Endothelial cell of umbilical vein (primary cell): ENCODE data around the gene SLF2. TPM values are rescaled to one million over a fixed set of nuclear protein-coding genes. Genes with fewer than 3 reads are reported as not detected.

Source experiments
- BruUV-seq: library from RNA; stranded (reverse); fragments of 400-500 nt; replicated peaks from 2 replicates; lab custom pipeline; 2021; lab: Mats Ljungman, UMichigan
- CTCF ChIA-PET: fragments of 300-600, 350-600 bp; sonication (Branson Sonifier 250); formaldehyde crosslinking; loops from one replicate; lab custom pipeline; 2021; ENCODE audit warnings: antibody characterized with exemption, inconsistent platforms; lab: Charles Lee
- POLR2A ChIA-PET: fragments of 300-600, 350-600 bp; sonication (Branson Sonifier 250); formaldehyde crosslinking; loops from one replicate; lab custom pipeline; 2021; ENCODE audit warnings: antibody characterized with exemption, inconsistent platforms; lab: Charles Lee
- DNase-seq: peaks from one replicate; pipeline ENCODE4 v3.0.0-alpha.2; 2011; ENCODE audit warnings: low read depth, low spot score
- FAIRE-seq: peaks from 2 replicates; lab custom pipeline; 2011; peaks lifted over from hg19 to GRCh38; lab: Jason Lieb, UNC
- H2AFZ ChIP-seq: 2 replicates; pipeline ENCODE4 v1.6.0; 2012; ENCODE audit warnings: low read depth, low read length, control low read depth, inconsistent platforms
- H3K27ac ChIP-seq: 2 replicates; pipeline ENCODE4 v1.5.1; 2011; ENCODE audit warnings: low read depth, mild to moderate bottlenecking, control low read depth, low read length, moderate library complexity; ENCODE audit not compliant: insufficient read depth
- H3K27me3 ChIP-seq, 2 experiments: 2 replicates each; pipeline versions ENCODE4 v1.6.0 to v1.6.1; 2011; ENCODE audit warnings: low read length in 2 of 2, mixed read lengths in 1 of 2; ENCODE audit not compliant: control insufficient read depth in 2 of 2, insufficient read depth in 2 of 2
- H3K36me3 ChIP-seq, 2 experiments: 2 replicates in 1 of 2; 3 replicates in 1 of 2; pipeline ENCODE4 v1.5.1; 2011; ENCODE audit warnings: low read length in 2 of 2, mild to moderate bottlenecking in 1 of 2, moderate library complexity in 1 of 2; ENCODE audit not compliant: control insufficient read depth in 2 of 2, insufficient read depth in 2 of 2; ENCODE audit errors: extremely low read depth in 1 of 2
- H3K4me1 ChIP-seq: 3 replicates; pipeline ENCODE4 v1.5.1; 2011; ENCODE audit warnings: mild to moderate bottlenecking, low read length; ENCODE audit not compliant: control insufficient read depth, insufficient read depth; ENCODE audit errors: extremely low read depth
- H3K4me2 ChIP-seq: 2 replicates; pipeline ENCODE4 v1.6.1; 2011; ENCODE audit warnings: low read length, control low read depth, mixed read lengths; ENCODE audit not compliant: insufficient read depth
- H3K4me3 ChIP-seq, 3 experiments: fragments of 200-600 bp in 1 of 3; sonication (generic), shearing (Covaris generic) in 1 of 3; replicated peaks in 1 of 3; 2 replicates each; pipeline ENCODE4 v1.5.1; 2011 to 2016; ENCODE audit warnings: control low read depth in 3 of 3, low read length in 3 of 3, mild to moderate bottlenecking in 2 of 3, inconsistent platforms in 1 of 3, low read depth in 1 of 3, moderate library complexity in 1 of 3; ENCODE audit not compliant: insufficient read depth in 1 of 3
- H3K79me2 ChIP-seq: 2 replicates; pipeline ENCODE4 v1.6.0; 2012; ENCODE audit warnings: low read length, inconsistent platforms; ENCODE audit not compliant: control insufficient read depth, insufficient read depth
- H3K9ac ChIP-seq: replicated peaks from 2 replicates; pipeline ENCODE3; 2011; ENCODE audit warnings: low read length, control low read depth; ENCODE audit not compliant: insufficient read depth; ENCODE audit errors: extremely low read depth
- H3K9me1 ChIP-seq: replicated peaks from 3 replicates; pipeline ENCODE4 v1.6.0; 2011; ENCODE audit warnings: mild to moderate bottlenecking, low read length; ENCODE audit not compliant: control insufficient read depth, insufficient read depth; ENCODE audit errors: extremely low read depth
- H3K9me3 ChIP-seq: replicated peaks from 2 replicates; pipeline ENCODE4 v1.5.1; 2012; ENCODE audit warnings: low read length, inconsistent platforms; ENCODE audit not compliant: control insufficient read depth, insufficient read depth
- H4K20me1 ChIP-seq: replicated peaks from 2 replicates; pipeline ENCODE3; 2011; ENCODE audit warnings: mild to moderate bottlenecking, low read length; ENCODE audit not compliant: control insufficient read depth, insufficient read depth; ENCODE audit errors: extremely low read depth
- EZH2 ChIP-seq: IDR thresholded peaks from 2 replicates; pipeline ENCODE4 v1.6.1; 2012; ENCODE audit warnings: borderline replicate concordance, low read depth, mild to moderate bottlenecking, moderate library complexity, low read length, inconsistent platforms; ENCODE audit not compliant: severe bottlenecking
- FOS ChIP-seq: IDR thresholded peaks from 2 replicates; pipeline ENCODE4 v1.6.1; 2011; ENCODE audit warnings: mild to moderate bottlenecking, low read length, moderate library complexity, borderline replicate concordance; ENCODE audit not compliant: insufficient read depth
- GATA2 ChIP-seq: IDR thresholded peaks from 2 replicates; pipeline ENCODE4 v1.7.0; 2011; ENCODE audit warnings: low read depth, mild to moderate bottlenecking, moderate library complexity, mixed read lengths, low read length; ENCODE audit not compliant: insufficient read length, insufficient read depth
- JUN ChIP-seq: IDR thresholded peaks from 2 replicates; pipeline ENCODE4 v1.6.1; 2011; ENCODE audit warnings: borderline replicate concordance, low read depth; ENCODE audit not compliant: insufficient read length, insufficient read depth
- MYC ChIP-seq: IDR thresholded peaks from one replicate; pipeline ENCODE4 v1.6.1; 2011; ENCODE audit warnings: mild to moderate bottlenecking, low read depth, low read length
- POLR2A ChIP-seq: IDR thresholded peaks from 2 replicates; pipeline ENCODE4 v1.6.1; 2012; ENCODE audit warnings: low read depth, mild to moderate bottlenecking, control low read depth, low read length
- POLR2AphosphoS5 ChIP-seq: IDR thresholded peaks from 2 replicates; pipeline ENCODE4 v1.6.1; 2012; ENCODE audit warnings: low read depth, mild to moderate bottlenecking, control low read depth, low read length, moderate library complexity; ENCODE audit not compliant: insufficient read depth
- dilution Hi-C: fragments of 300-500 bp; cut with MboI; formaldehyde crosslinking; loops from one replicate; pipeline ENCODE4 v1.15.0; 2019; ENCODE audit warnings: low sequenced_read_pairs; ENCODE audit not compliant: extremely low pct_ligation_motif_present
- intact Hi-C: fragments of 100-400 bp; cut with micrococcal nuclease; formaldehyde crosslinking; loops from one replicate; pipeline ENCODE4 v1.10.0; 2022
- polyA plus RNA-seq, 4 experiments: library from polyadenylated mRNA; depleted of rRNA in 3 of 4; stranded (reverse) in 3 of 4; unstranded in 1 of 4; fragments of >200 nt; gene quantifications; 2 replicates each; pipeline versions ENCODE4 v1.2.1 to v1.2.3, GENCODE V29; 2011 to 2012; ENCODE audit warnings: missing spikeins in 1 of 4
- total RNA-seq: library from RNA; stranded (reverse); gene quantifications from 2 replicates; pipeline ENCODE4 v1.2.3, GENCODE V29; 2021
- TF ChIP-seq, protein P1 (sequence below), 2 donors: IDR thresholded peaks; 1 replicate in 1 of 2; 2 replicates in 1 of 2; pipeline ENCODE4 v1.5.1; 2011; ENCODE audit warnings: low read length in 2 of 2, mild to moderate bottlenecking in 2 of 2, moderate library complexity in 2 of 2, control low read depth in 1 of 2, inconsistent platforms in 1 of 2, low read depth in 1 of 2; ENCODE audit not compliant: insufficient read depth in 1 of 2; ENCODE audit errors: extremely low read depth in 1 of 2
- TF ChIP-seq, protein P2 (sequence below): IDR thresholded peaks from 2 replicates; pipeline ENCODE4 v1.6.1; 2011; ENCODE audit not compliant: insufficient read depth, insufficient read length

The SLF2 gene
- total and polyA plus RNA-seq, 2 donors (not counting 3 experiments of a cell fraction or from before 2014, with no cell fraction given) = 7.5 to 35.5 TPM

DNA sequence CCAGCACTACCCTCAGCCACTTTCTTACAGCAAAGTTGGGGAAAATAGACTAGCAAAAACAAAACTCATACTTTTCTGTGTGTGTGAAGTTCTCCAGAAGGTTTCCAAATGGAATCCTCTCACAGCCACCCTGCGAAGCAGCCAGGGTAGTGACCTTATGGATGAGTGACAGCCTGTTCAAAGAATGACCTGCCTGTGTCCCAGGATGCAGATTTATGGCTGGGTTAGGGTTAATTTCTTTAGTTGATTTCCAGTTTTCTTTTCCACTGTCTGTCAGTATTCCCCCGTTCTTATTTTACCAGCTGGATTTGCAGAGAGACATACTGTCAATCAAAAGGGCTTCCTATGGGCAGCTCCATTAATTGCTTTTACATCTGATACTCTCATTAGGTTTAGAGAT lies 54.1 kb downstream of the SLF2 start:
- Histone ChIP-seq H3K4me3 (no peak overlapping the region), H3K27me3 (no peaks in the 10 kb centered on the region), H3K27ac (no peak overlapping the region), H4K20me1 (no peaks in the 10 kb centered on the region), H3K4me2 (no peak overlapping the region), H3K9me3 (no peaks in the 10 kb centered on the region), H3K9me1 (no peaks in the 10 kb centered on the region), H3K4me1 (peaks cover 12% of the 10 kb centered on the region), H3K9ac (no peak overlapping the region), H3K36me3 (peaks cover 0 to 4% of the 10 kb centered on the region in 2 experiments), H2AFZ (no peak overlapping the region), H3K79me2 (no peaks in the 10 kb centered on the region)
- BruUV-seq = no TSS peak
- DNase-seq (no peak), FAIRE-seq (no peak)
- CTCF ChIA-PET = interaction anchor here (1.0 to 5.3 kb wide), 4 partner anchors 10 to 48 kb away, joined by 4 to 54 read pairs (median 15); no protein-coding TSS in a partner anchor
- POLR2A ChIA-PET = no interaction called here
- dilution Hi-C loops = no loop called here
- intact Hi-C loops = no loop called here
- TF ChIP-seq POLR2AphosphoS5 (no peak), MYC (no peak), POLR2A (no peak), GATA2 (no peak), FOS (no peak), JUN (no peak), EZH2 (no peak)
- TF ChIP-seq, protein P1, sequence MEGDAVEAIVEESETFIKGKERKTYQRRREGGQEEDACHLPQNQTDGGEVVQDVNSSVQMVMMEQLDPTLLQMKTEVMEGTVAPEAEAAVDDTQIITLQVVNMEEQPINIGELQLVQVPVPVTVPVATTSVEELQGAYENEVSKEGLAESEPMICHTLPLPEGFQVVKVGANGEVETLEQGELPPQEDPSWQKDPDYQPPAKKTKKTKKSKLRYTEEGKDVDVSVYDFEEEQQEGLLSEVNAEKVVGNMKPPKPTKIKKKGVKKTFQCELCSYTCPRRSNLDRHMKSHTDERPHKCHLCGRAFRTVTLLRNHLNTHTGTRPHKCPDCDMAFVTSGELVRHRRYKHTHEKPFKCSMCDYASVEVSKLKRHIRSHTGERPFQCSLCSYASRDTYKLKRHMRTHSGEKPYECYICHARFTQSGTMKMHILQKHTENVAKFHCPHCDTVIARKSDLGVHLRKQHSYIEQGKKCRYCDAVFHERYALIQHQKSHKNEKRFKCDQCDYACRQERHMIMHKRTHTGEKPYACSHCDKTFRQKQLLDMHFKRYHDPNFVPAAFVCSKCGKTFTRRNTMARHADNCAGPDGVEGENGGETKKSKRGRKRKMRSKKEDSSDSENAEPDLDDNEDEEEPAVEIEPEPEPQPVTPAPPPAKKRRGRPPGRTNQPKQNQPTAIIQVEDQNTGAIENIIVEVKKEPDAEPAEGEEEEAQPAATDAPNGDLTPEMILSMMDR (IDR thresholded peaks at IDR 0.05; ENCODE audit: extremely low read depth in 1 of 2, insufficient read depth in 1 of 2, low read depth in 1 of 2, low read length in 2 of 2) = no peak
- TF ChIP-seq, protein P2, sequence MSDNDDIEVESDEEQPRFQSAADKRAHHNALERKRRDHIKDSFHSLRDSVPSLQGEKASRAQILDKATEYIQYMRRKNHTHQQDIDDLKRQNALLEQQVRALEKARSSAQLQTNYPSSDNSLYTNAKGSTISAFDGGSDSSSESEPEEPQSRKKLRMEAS = no peak
